BJ (cell line): ENCODE results near the gene TBXA2R. TPM values are rescaled to one million over a fixed set of nuclear protein-coding genes. Genes with fewer than 3 reads are reported as not detected.

Source experiments
- CTCF ChIA-PET: fragments of 350-600 bp; formaldehyde crosslinking; extraction: SDS; loops from one replicate; lab custom pipeline; 2021; ENCODE audit warnings: antibody characterized with exemption, inconsistent platforms; lab: Yijun Ruan, JAX
- POLR2A ChIA-PET: fragments of 300-600 bp; sonication (Branson Sonifier 250); formaldehyde crosslinking; extraction: SDS; loops from one replicate; lab custom pipeline; 2021; ENCODE audit warnings: antibody characterized with exemption; lab: Charles Lee
- DNase-seq: peaks from one replicate; pipeline ENCODE4 v3.0.0-alpha.2; 2011; ENCODE audit warnings: low read depth
- H3K27me3 ChIP-seq: 2 replicates; pipeline ENCODE4 v1.6.0; 2011; ENCODE audit warnings: low read length; ENCODE audit not compliant: control insufficient read depth, insufficient read depth
- H3K36me3 ChIP-seq: 2 replicates; pipeline ENCODE4 v1.5.1; 2011; ENCODE audit warnings: low read length; ENCODE audit not compliant: control insufficient read depth, insufficient read depth
- H3K4me3 ChIP-seq: 2 replicates; pipeline ENCODE4 v1.5.1; 2011; ENCODE audit warnings: low read depth, mild to moderate bottlenecking, control low read depth, low read length
- polyA plus RNA-seq: library from polyadenylated mRNA; depleted of rRNA; stranded (reverse); fragments of >200 nt; gene quantifications from 2 replicates; pipeline ENCODE4 v1.2.3, GENCODE V29; 2011
- TF ChIP-seq, protein P1 (sequence below): IDR thresholded peaks from 2 replicates; pipeline ENCODE4 v1.5.1; 2011; ENCODE audit warnings: low read depth, mild to moderate bottlenecking, control low read depth, inconsistent platforms, low read length, moderate library complexity; ENCODE audit not compliant: insufficient read depth

The TBXA2R gene
- polyA plus RNA-seq, 1 experiment = 1.2 TPM

DNA sequence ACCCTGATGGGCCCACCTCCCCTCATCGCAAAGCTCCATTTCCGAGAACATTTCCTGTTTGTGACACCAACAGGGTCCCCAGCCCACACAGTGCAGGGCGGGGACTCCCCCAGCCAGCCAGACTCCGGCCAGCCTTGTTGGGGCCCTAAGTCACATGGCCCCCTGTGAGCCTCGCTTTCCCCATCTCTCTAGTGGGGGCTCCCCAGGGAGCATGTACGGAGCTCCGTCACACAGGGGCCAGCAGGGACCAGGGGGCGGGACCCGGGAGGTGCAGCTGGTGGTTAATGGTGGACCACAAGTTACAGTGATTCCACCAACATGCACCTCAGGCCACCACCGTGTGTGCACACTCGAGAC lies 1.7 kb downstream of the TBXA2R start:
- Histone ChIP-seq H3K27me3 (no peaks in the 10 kb centered on the region), H3K36me3 (peaks cover 1% of the 10 kb centered on the region; the same call in 1 of the 2 replicates), H3K4me3 (no peak overlapping the region)
- CTCF ChIA-PET = interaction anchor here (0.9 kb wide), 1 partner anchor 28 kb away, joined by 3 read pairs; no protein-coding TSS in a partner anchor
- DNase-seq = no peak
- POLR2A ChIA-PET = no interaction called here
- TF ChIP-seq, protein P1, sequence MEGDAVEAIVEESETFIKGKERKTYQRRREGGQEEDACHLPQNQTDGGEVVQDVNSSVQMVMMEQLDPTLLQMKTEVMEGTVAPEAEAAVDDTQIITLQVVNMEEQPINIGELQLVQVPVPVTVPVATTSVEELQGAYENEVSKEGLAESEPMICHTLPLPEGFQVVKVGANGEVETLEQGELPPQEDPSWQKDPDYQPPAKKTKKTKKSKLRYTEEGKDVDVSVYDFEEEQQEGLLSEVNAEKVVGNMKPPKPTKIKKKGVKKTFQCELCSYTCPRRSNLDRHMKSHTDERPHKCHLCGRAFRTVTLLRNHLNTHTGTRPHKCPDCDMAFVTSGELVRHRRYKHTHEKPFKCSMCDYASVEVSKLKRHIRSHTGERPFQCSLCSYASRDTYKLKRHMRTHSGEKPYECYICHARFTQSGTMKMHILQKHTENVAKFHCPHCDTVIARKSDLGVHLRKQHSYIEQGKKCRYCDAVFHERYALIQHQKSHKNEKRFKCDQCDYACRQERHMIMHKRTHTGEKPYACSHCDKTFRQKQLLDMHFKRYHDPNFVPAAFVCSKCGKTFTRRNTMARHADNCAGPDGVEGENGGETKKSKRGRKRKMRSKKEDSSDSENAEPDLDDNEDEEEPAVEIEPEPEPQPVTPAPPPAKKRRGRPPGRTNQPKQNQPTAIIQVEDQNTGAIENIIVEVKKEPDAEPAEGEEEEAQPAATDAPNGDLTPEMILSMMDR = no peak

- Histone ChIP-seq H3K4me3 (no peak overlapping the region), H3K36me3 (no peaks in the 10 kb centered on the region), H3K27me3 (no peaks in the 10 kb centered on the region)
- DNase-seq = no peak
- ChIA-PET POLR2A (no interaction called here), CTCF (interaction anchor here (0.9 to 1.7 kb wide), 2 partner anchors 11 to 27 kb away, joined by 3 read pairs; no protein-coding TSS in a partner anchor)
- TF ChIP-seq, protein P1 = no peak
Observed at GRCh38 chr19:3604227-3604986, 2.3 kb downstream of the TBXA2R start.

- TF ChIP-seq, protein P1 = no peak
- POLR2A ChIA-PET = no interaction called here
- CTCF ChIA-PET = interaction anchor here (1.1 to 1.7 kb wide), 2 partner anchors 10 to 20 kb away, joined by 3 read pairs; no protein-coding TSS in a partner anchor
- H3K4me3 ChIP-seq = no peak overlapping the region
- DNase-seq = no peak
- H3K36me3 ChIP-seq = no peaks in the 10 kb centered on the region
- H3K27me3 ChIP-seq = no peaks in the 10 kb centered on the region
Observed at GRCh38 chr19:3603121-3603811, 3.4 kb downstream of the TBXA2R start.

DNA sequence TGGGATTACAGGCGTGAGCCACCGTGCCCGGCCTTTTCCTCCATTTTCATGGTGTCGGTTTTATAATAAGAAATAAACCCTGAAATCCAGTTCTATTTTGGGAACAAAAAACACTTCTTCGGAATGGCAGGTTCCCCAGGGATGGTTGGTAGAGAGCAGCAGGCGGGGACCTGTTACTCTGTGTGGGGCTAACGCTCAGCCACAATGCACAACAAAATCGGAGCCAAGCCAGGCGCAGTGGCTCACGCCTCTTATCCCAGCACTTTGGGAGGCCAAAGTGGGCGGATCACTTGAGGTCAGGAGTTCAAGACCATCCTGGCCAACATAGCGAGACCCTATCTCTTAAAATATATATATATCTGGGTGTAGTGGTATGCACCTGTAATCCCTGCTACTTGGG lies 5.7 kb downstream of the TBXA2R start:
- H3K36me3 ChIP-seq = no peaks in the 10 kb centered on the region
- ChIA-PET POLR2A (no interaction called here), CTCF (no interaction called here)
- TF ChIP-seq, protein P1 = no peak
- no peaks in the 10 kb centered on the region for H3K27me3 ChIP-seq
- no peak for DNase-seq
- H3K4me3 ChIP-seq = no peak overlapping the region

GRCh38 chr19:3599776-3600187 lies 6.9 kb downstream of the TBXA2R start:
- Histone ChIP-seq H3K4me3 (no peak overlapping the region), H3K27me3 (no peaks in the 10 kb centered on the region), H3K36me3 (no peaks in the 10 kb centered on the region)
- POLR2A ChIA-PET = no interaction called here
- no peak for DNase-seq
- TF ChIP-seq, protein P1 = peak; percentile 16; the same call in 1 of the 2 replicates
- CTCF ChIA-PET = no interaction called here
